Duodenal mucosa (tissue), 2 donors: ENCODE results near the gene PKIG.

Source experiments
- H3K27ac ChIP-seq: one replicate; pipeline ENCODE4 v1.7.0; 2013; ENCODE audit warnings: low read depth, low read length
- H3K27me3 ChIP-seq, 2 donors: one replicate each; pipeline ENCODE4 v1.7.0; 2013; ENCODE audit warnings: low read length in 2 of 2, control low read depth in 1 of 2; ENCODE audit not compliant: insufficient read depth in 2 of 2, control insufficient read depth in 1 of 2
- H3K36me3 ChIP-seq, 2 donors: one replicate each; pipeline ENCODE4 v1.7.0; 2013; ENCODE audit warnings: low read length in 2 of 2, control low read depth in 1 of 2; ENCODE audit not compliant: insufficient read depth in 2 of 2, control insufficient read depth in 1 of 2
- H3K4me1 ChIP-seq, 2 donors: one replicate each; pipeline ENCODE4 v1.7.0; 2013; ENCODE audit warnings: low read length in 2 of 2, control low read depth in 1 of 2; ENCODE audit not compliant: insufficient read depth in 2 of 2, control insufficient read depth in 1 of 2
- H3K4me3 ChIP-seq, 2 donors: one replicate each; pipeline ENCODE4 v1.7.0; 2013; ENCODE audit warnings: low read length in 2 of 2, low read depth in 1 of 2
- H3K9ac ChIP-seq, 2 donors: one replicate each; pipeline ENCODE4 v1.7.0; 2013; ENCODE audit warnings: low read length in 2 of 2, low read depth in 1 of 2
- H3K9me3 ChIP-seq, 2 donors: one replicate each; pipeline ENCODE4 v1.7.0; 2013; ENCODE audit warnings: low read length in 2 of 2, control low read depth in 1 of 2; ENCODE audit not compliant: control insufficient read depth in 1 of 2

Gene PKIG

GRCh38 chr20:44644230-44644617, 61.8 kb downstream of the PKIG start:
- Histone ChIP-seq H3K36me3 (peaks cover 0 to 10% of the 10 kb centered on the region in 2 donors), H3K27me3 (no peaks in the 10 kb centered on the region), H3K9me3 (no peaks in the 10 kb centered on the region), H3K27ac (peak overlapping the region; percentile 53), H3K4me1 (peaks cover 68 to 76% of the 10 kb centered on the region in 2 donors), H3K9ac (peak overlapping the region; percentile 13 to 39), H3K4me3 (no peak overlapping the region)

GRCh38 chr20:44644667-44645131, 62.3 kb downstream of the PKIG start:
- no peaks in the 10 kb centered on the region for H3K27me3 ChIP-seq
- peak overlapping the region; percentile 53 for H3K27ac ChIP-seq
- H3K9ac ChIP-seq = peak overlapping the region; percentile 13 to 39
- no peak overlapping the region for H3K4me3 ChIP-seq
- no peaks in the 10 kb centered on the region for H3K9me3 ChIP-seq
- H3K4me1 ChIP-seq = peaks cover 70 to 79% of the 10 kb centered on the region in 2 donors
- H3K36me3 ChIP-seq = peaks cover 0 to 10% of the 10 kb centered on the region in 2 donors

- Histone ChIP-seq H3K36me3 (peaks cover 0 to 6% of the 10 kb centered on the region in 2 donors), H3K27me3 (no peaks in the 10 kb centered on the region), H3K9me3 (no peaks in the 10 kb centered on the region), H3K4me3 (peak overlapping the region; percentile 16 to 28), H3K9ac (peak overlapping the region in 1 of 2 donors; percentile 38), H3K4me1 (peaks cover 68 to 81% of the 10 kb centered on the region in 2 donors), H3K27ac (no peak overlapping the region)
Measured at GRCh38 chr20:44646023-44646640, 63.8 kb downstream of the PKIG start.

- no peaks in the 10 kb centered on the region for H3K27me3 ChIP-seq
- H3K4me1 ChIP-seq = peaks cover 64 to 82% of the 10 kb centered on the region in 2 donors
- peaks cover 0 to 6% of the 10 kb centered on the region in 2 donors for H3K36me3 ChIP-seq
- H3K27ac ChIP-seq = no peak overlapping the region
- no peaks in the 10 kb centered on the region for H3K9me3 ChIP-seq
- no peak overlapping the region for H3K9ac ChIP-seq
- H3K4me3 ChIP-seq = peak overlapping the region; percentile 16 to 28
Measured at GRCh38 chr20:44646641-44647274, 64.4 kb downstream of the PKIG start.

- H3K4me3 ChIP-seq = peak overlapping the region in 1 of 2 donors; percentile 57
- H3K36me3 ChIP-seq = peaks cover 0 to 6% of the 10 kb centered on the region in 2 donors
- no peak overlapping the region for H3K27ac ChIP-seq
- H3K27me3 ChIP-seq = no peaks in the 10 kb centered on the region
- H3K9me3 ChIP-seq = no peaks in the 10 kb centered on the region
- H3K9ac ChIP-seq = peak overlapping the region in 1 of 2 donors; percentile 10
- H3K4me1 ChIP-seq = peaks cover 53 to 70% of the 10 kb centered on the region in 2 donors
Measured at GRCh38 chr20:44648068-44648467, 65.7 kb downstream of the PKIG start.

GRCh38 chr20:44648579-44648978, 66.2 kb downstream of the PKIG start:
- Histone ChIP-seq H3K36me3 (peaks cover 0 to 6% of the 10 kb centered on the region in 2 donors), H3K27ac (no peak overlapping the region), H3K9me3 (no peaks in the 10 kb centered on the region), H3K27me3 (no peaks in the 10 kb centered on the region), H3K9ac (peak overlapping the region in 1 of 2 donors; percentile 10), H3K4me1 (peaks cover 52 to 64% of the 10 kb centered on the region in 2 donors), H3K4me3 (peak overlapping the region; percentile 32 to 57)

GRCh38 chr20:44649126-44649525, 66.7 kb downstream of the PKIG start:
- Histone ChIP-seq H3K9me3 (no peaks in the 10 kb centered on the region), H3K27ac (no peak overlapping the region), H3K36me3 (peaks cover 0 to 6% of the 10 kb centered on the region in 2 donors), H3K4me3 (peak overlapping the region; percentile 32 to 57), H3K9ac (peak overlapping the region in 1 of 2 donors; percentile 64), H3K27me3 (no peaks in the 10 kb centered on the region), H3K4me1 (peaks cover 47 to 59% of the 10 kb centered on the region in 2 donors)

GRCh38 chr20:44649976-44650375, 67.6 kb downstream of the PKIG start:
- Histone ChIP-seq H3K27ac (no peak overlapping the region), H3K9me3 (no peaks in the 10 kb centered on the region), H3K27me3 (no peaks in the 10 kb centered on the region), H3K4me1 (peaks cover 44 to 50% of the 10 kb centered on the region in 2 donors), H3K4me3 (peak overlapping the region; percentile 85 to 90), H3K36me3 (peaks cover 0 to 6% of the 10 kb centered on the region in 2 donors), H3K9ac (peak overlapping the region; percentile 63 to 80)

GRCh38 chr20:44650771-44651433, 68.5 kb downstream of the PKIG start:
- Histone ChIP-seq H3K27me3 (no peaks in the 10 kb centered on the region), H3K4me1 (peaks cover 38 to 42% of the 10 kb centered on the region in 2 donors), H3K27ac (no peak overlapping the region), H3K36me3 (peaks cover 0 to 6% of the 10 kb centered on the region in 2 donors), H3K4me3 (peak overlapping the region; percentile 85 to 90), H3K9ac (peak overlapping the region; percentile 63 to 80), H3K9me3 (no peaks in the 10 kb centered on the region)

- H3K27me3 ChIP-seq = no peaks in the 10 kb centered on the region
- H3K4me1 ChIP-seq = peaks cover 34 to 38% of the 10 kb centered on the region in 2 donors
- H3K4me3 ChIP-seq = peak overlapping the region; percentile 85 to 90
- H3K9me3 ChIP-seq = no peaks in the 10 kb centered on the region
- H3K36me3 ChIP-seq = peaks cover 0 to 6% of the 10 kb centered on the region in 2 donors
- H3K27ac ChIP-seq = no peak overlapping the region
- peak overlapping the region; percentile 63 to 80 for H3K9ac ChIP-seq
Measured at GRCh38 chr20:44651434-44651683, 69.0 kb downstream of the PKIG start.
